Measurements from ENCODE around the gene AOC1. TPM values are rescaled to one million over a fixed set of nuclear protein-coding genes. Genes with fewer than 3 reads are reported as not detected.
"Not testable (repeated sequence)": the region's sequence is repeated elsewhere in the genome, so short reads cannot be mapped to it uniquely, and the experiment has no call there.

Gene AOC1
- polyA plus RNA-seq, 1 donor from 2014 or later = not detected

DNA sequence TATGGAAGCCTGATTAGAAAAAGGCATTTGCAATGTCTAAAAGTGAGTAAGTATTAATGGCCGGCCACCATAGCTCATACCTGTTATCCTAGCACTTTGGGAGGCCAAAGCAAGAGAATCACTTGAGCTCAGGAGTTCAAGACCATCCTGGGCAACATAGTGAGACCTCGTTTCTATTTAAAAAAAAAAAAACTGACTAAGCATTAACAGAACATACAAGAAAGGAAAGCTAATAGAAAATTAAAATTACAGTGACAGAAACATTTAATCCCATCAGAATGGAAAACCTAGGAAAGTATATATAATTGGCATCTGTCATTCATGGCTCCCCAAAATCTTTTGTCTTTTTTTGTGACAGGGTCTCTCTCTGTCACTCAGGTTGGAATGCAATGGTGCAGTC is 55.9 kb downstream of the AOC1 start:
- TF ChIP-seq SMC3 (conservative IDR thresholded peaks at IDR 0.05; ENCODE audit: poor library complexity) (no peak), TAF1 (IDR thresholded peaks at IDR 0.05; ENCODE audit: low read depth) (no peak), EP300 (conservative IDR thresholded peaks at IDR 0.05; ENCODE audit: poor library complexity, severe bottlenecking) (no peak), MXI1 (conservative IDR thresholded peaks at IDR 0.05; ENCODE audit: poor library complexity, severe bottlenecking) (no peak), POLR2AphosphoS5 (IDR thresholded peaks at IDR 0.05) (no peak), RAD21 (conservative IDR thresholded peaks at IDR 0.05) (no peak), EZH2 (IDR thresholded peaks at IDR 0.05; ENCODE audit: borderline replicate concordance, insufficient read depth, low read length, poor library complexity, severe bottlenecking) (no peak)
- TF ChIP-seq, protein P1, sequence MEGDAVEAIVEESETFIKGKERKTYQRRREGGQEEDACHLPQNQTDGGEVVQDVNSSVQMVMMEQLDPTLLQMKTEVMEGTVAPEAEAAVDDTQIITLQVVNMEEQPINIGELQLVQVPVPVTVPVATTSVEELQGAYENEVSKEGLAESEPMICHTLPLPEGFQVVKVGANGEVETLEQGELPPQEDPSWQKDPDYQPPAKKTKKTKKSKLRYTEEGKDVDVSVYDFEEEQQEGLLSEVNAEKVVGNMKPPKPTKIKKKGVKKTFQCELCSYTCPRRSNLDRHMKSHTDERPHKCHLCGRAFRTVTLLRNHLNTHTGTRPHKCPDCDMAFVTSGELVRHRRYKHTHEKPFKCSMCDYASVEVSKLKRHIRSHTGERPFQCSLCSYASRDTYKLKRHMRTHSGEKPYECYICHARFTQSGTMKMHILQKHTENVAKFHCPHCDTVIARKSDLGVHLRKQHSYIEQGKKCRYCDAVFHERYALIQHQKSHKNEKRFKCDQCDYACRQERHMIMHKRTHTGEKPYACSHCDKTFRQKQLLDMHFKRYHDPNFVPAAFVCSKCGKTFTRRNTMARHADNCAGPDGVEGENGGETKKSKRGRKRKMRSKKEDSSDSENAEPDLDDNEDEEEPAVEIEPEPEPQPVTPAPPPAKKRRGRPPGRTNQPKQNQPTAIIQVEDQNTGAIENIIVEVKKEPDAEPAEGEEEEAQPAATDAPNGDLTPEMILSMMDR (IDR thresholded peaks at IDR 0.05; ENCODE audit: poor library complexity, severe bottlenecking) = no peak
- TF ChIP-seq, protein P2, sequence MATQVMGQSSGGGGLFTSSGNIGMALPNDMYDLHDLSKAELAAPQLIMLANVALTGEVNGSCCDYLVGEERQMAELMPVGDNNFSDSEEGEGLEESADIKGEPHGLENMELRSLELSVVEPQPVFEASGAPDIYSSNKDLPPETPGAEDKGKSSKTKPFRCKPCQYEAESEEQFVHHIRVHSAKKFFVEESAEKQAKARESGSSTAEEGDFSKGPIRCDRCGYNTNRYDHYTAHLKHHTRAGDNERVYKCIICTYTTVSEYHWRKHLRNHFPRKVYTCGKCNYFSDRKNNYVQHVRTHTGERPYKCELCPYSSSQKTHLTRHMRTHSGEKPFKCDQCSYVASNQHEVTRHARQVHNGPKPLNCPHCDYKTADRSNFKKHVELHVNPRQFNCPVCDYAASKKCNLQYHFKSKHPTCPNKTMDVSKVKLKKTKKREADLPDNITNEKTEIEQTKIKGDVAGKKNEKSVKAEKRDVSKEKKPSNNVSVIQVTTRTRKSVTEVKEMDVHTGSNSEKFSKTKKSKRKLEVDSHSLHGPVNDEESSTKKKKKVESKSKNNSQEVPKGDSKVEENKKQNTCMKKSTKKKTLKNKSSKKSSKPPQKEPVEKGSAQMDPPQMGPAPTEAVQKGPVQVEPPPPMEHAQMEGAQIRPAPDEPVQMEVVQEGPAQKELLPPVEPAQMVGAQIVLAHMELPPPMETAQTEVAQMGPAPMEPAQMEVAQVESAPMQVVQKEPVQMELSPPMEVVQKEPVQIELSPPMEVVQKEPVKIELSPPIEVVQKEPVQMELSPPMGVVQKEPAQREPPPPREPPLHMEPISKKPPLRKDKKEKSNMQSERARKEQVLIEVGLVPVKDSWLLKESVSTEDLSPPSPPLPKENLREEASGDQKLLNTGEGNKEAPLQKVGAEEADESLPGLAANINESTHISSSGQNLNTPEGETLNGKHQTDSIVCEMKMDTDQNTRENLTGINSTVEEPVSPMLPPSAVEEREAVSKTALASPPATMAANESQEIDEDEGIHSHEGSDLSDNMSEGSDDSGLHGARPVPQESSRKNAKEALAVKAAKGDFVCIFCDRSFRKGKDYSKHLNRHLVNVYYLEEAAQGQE (IDR thresholded peaks at IDR 0.05; ENCODE audit: borderline replicate concordance) = no peak
- H3K27ac ChIP-seq (ENCODE audit: low read length) = no peak overlapping the region
- no peak overlapping the region for H3K4me2 ChIP-seq (ENCODE audit: low read length)
- no peaks in the 10 kb centered on the region for H3K36me3 ChIP-seq (ENCODE audit: insufficient read depth, low read length)
- no peaks in the 10 kb centered on the region for H3K9me3 ChIP-seq (ENCODE audit: low read length)
- no peaks in the 10 kb centered on the region for H3F3A ChIP-seq (ENCODE audit: insufficient read depth, low read length, poor library complexity, severe bottlenecking)
- H3K9ac ChIP-seq (ENCODE audit: low read length) = no peak overlapping the region
- H4K20me1 ChIP-seq (ENCODE audit: insufficient read depth) = no peaks in the 10 kb centered on the region
- H2AFZ ChIP-seq (ENCODE audit: low read depth, low read length) = no peak overlapping the region
- no peaks in the 10 kb centered on the region for H3K9me2 ChIP-seq (ENCODE audit: insufficient read depth, low read length)
- no peaks in the 10 kb centered on the region for H3K27me3 ChIP-seq (ENCODE audit: insufficient read depth, low read depth, low read length)
- no peaks in the 10 kb centered on the region for H3K79me2 ChIP-seq (replicated peaks; ENCODE audit: insufficient read depth, low read length)
- H3K4me3 ChIP-seq (ENCODE audit: low read length) = no peak overlapping the region

GRCh38 chr7:150909200-150909995 is 57.1 kb downstream of the AOC1 start:
- Histone ChIP-seq H3K4me3 (ENCODE audit: low read length) (no peak overlapping the region), H3K36me3 (ENCODE audit: insufficient read depth, low read length) (no peaks in the 10 kb centered on the region), H2AFZ (ENCODE audit: low read depth, low read length) (no peak overlapping the region), H3K9ac (ENCODE audit: low read length) (no peak overlapping the region), H3K79me2 (replicated peaks; ENCODE audit: insufficient read depth, low read length) (no peaks in the 10 kb centered on the region), H3F3A (ENCODE audit: insufficient read depth, low read length, poor library complexity, severe bottlenecking) (no peaks in the 10 kb centered on the region), H3K27ac (ENCODE audit: low read length) (no peak overlapping the region), H3K9me2 (ENCODE audit: insufficient read depth, low read length) (no peaks in the 10 kb centered on the region), H4K20me1 (ENCODE audit: insufficient read depth) (no peaks in the 10 kb centered on the region), H3K9me3 (ENCODE audit: low read length) (no peaks in the 10 kb centered on the region), H3K4me2 (ENCODE audit: low read length) (no peak overlapping the region), H3K27me3 (ENCODE audit: insufficient read depth, low read depth, low read length) (no peaks in the 10 kb centered on the region)
- TF ChIP-seq SMC3 (conservative IDR thresholded peaks at IDR 0.05; ENCODE audit: poor library complexity) (no peak), EP300 (conservative IDR thresholded peaks at IDR 0.05; ENCODE audit: poor library complexity, severe bottlenecking) (no peak), EZH2 (IDR thresholded peaks at IDR 0.05; ENCODE audit: borderline replicate concordance, insufficient read depth, low read length, poor library complexity, severe bottlenecking) (no peak), RAD21 (conservative IDR thresholded peaks at IDR 0.05) (no peak), TAF1 (IDR thresholded peaks at IDR 0.05; ENCODE audit: low read depth) (no peak)
- TF ChIP-seq, protein P1 (IDR thresholded peaks at IDR 0.05; ENCODE audit: poor library complexity, severe bottlenecking) = no peak

DNA sequence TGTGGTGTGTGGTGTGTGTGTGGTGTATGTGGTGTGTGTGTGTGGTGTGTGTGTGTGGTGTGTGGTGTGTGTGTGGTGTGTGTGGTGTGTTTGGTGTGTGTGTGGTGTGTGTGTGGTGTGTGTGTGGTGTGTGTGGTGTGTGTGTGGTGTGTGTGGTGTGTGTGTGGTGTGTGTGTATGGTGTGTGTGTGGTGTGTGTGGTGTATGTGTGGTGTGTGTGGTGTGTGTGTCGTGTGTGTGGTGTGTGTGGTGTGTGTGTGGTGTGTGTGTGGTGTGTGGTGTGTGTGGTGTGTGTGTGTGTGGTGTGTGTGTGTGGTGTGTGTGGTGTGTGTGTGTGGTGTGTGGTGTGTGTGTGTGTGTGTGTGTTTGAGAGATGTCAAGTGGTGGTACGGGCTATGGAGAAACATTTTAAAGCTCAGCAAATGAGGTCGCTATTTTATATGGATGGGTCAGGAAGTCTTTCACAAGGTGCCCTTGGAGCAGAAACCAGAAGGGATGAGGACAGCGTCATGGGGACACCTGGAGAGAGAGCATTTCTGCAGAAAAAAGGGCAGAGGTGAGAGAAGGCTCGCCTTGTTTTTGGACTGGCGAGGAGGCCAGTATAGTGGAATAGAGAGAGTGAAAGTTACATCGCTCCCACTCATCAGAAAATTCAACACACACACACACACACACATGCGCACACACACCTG is 58.1 kb downstream of the AOC1 start:
- H3K36me3 ChIP-seq (ENCODE audit: insufficient read depth, low read length); H4K20me1 ChIP-seq (ENCODE audit: insufficient read depth); H3K9ac ChIP-seq (ENCODE audit: low read length); H2AFZ ChIP-seq (ENCODE audit: low read depth, low read length); H3K27ac ChIP-seq (ENCODE audit: low read length); H3K4me2 ChIP-seq (ENCODE audit: low read length); H3K4me3 ChIP-seq (ENCODE audit: low read length); H3K9me2 ChIP-seq (ENCODE audit: insufficient read depth, low read length); H3K79me2 ChIP-seq (replicated peaks; ENCODE audit: insufficient read depth, low read length); H3F3A ChIP-seq (ENCODE audit: insufficient read depth, low read length, poor library complexity, severe bottlenecking); H3K27me3 ChIP-seq (ENCODE audit: insufficient read depth, low read depth, low read length); H3K9me3 ChIP-seq (ENCODE audit: low read length): not testable (repeated sequence)
